ENCODE data around the gene ORMDL2.
"Not testable (repeated sequence)": the region's sequence is repeated elsewhere in the genome, so short reads cannot be mapped to it uniquely, and the experiment has no call there.

DNA sequence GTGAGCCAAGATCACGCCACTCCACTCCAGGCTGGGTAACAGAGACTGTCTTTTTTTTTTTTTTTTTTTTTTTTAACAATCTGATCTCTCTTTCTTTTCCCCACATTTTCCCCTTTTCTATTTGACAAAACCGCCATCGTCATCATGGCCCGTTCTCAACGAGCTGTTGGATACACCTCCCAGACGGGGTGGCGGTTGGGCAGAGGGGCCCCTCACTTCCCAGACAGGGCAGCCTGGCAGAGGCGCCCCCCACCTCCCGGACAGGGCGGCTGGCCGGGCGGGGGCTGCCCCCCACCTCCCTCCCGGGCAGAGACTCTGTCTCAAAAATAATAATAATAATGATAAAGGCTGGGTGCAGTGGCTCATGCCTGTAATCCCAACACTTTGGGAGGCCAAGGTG lies 45.1 kb downstream of the ORMDL2 start:
- TF ChIP-seq SMC3 (conservative IDR thresholded peaks at IDR 0.05; ENCODE audit: poor library complexity); CTCF (IDR thresholded peaks at IDR 0.05; ENCODE audit: poor library complexity, severe bottlenecking); POLR2AphosphoS5 (IDR thresholded peaks at IDR 0.05); EZH2 (IDR thresholded peaks at IDR 0.05; ENCODE audit: borderline replicate concordance, insufficient read depth, low read length, poor library complexity, severe bottlenecking); MXI1 (conservative IDR thresholded peaks at IDR 0.05; ENCODE audit: poor library complexity, severe bottlenecking): not testable (repeated sequence)
- TF ChIP-seq, protein P1, sequence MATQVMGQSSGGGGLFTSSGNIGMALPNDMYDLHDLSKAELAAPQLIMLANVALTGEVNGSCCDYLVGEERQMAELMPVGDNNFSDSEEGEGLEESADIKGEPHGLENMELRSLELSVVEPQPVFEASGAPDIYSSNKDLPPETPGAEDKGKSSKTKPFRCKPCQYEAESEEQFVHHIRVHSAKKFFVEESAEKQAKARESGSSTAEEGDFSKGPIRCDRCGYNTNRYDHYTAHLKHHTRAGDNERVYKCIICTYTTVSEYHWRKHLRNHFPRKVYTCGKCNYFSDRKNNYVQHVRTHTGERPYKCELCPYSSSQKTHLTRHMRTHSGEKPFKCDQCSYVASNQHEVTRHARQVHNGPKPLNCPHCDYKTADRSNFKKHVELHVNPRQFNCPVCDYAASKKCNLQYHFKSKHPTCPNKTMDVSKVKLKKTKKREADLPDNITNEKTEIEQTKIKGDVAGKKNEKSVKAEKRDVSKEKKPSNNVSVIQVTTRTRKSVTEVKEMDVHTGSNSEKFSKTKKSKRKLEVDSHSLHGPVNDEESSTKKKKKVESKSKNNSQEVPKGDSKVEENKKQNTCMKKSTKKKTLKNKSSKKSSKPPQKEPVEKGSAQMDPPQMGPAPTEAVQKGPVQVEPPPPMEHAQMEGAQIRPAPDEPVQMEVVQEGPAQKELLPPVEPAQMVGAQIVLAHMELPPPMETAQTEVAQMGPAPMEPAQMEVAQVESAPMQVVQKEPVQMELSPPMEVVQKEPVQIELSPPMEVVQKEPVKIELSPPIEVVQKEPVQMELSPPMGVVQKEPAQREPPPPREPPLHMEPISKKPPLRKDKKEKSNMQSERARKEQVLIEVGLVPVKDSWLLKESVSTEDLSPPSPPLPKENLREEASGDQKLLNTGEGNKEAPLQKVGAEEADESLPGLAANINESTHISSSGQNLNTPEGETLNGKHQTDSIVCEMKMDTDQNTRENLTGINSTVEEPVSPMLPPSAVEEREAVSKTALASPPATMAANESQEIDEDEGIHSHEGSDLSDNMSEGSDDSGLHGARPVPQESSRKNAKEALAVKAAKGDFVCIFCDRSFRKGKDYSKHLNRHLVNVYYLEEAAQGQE (IDR thresholded peaks at IDR 0.05; ENCODE audit: borderline replicate concordance): not testable (repeated sequence)
